Smooth muscle cell (in vitro differentiated cells): ENCODE measurements around the gene ALG3. TPM values are rescaled to one million over a fixed set of nuclear protein-coding genes. Genes with fewer than 3 reads are reported as not detected.

Source experiments
- DNase-seq: peaks from one replicate; lab custom pipeline; 2025; ENCODE audit not compliant: unreplicated experiment; lab: John Stamatoyannopoulos, UW
- H2AFZ ChIP-seq: fragments of 200-600 bp; sonication (generic); 2 replicates; pipeline ENCODE4 v1.6.0; 2016; ENCODE audit warnings: antibody characterized with exemption, low read depth, mild to moderate bottlenecking
- H3F3A ChIP-seq: fragments of 200-600 bp; sonication (generic); 2 replicates; pipeline ENCODE4 v1.6.0; 2017; ENCODE audit warnings: antibody characterized with exemption, low read depth
- H3K27ac ChIP-seq: fragments of 200-600 bp; sonication (generic); 2 replicates; pipeline ENCODE4 v1.5.1; 2016; ENCODE audit warnings: low read depth, mild to moderate bottlenecking
- H3K27me3 ChIP-seq: fragments of 200-600 bp; sonication (generic); 2 replicates; pipeline ENCODE4 v1.6.1; 2016; ENCODE audit warnings: low read depth, mild to moderate bottlenecking
- H3K36me3 ChIP-seq: fragments of 200-600 bp; sonication (generic); 2 replicates; pipeline ENCODE4 v1.5.1; 2016; ENCODE audit warnings: low read depth
- H3K4me1 ChIP-seq: fragments of 200-600 bp; sonication (generic); 2 replicates; pipeline ENCODE4 v1.5.1; 2016; ENCODE audit warnings: low read depth
- H3K4me2 ChIP-seq: fragments of 200-600 bp; sonication (generic); 2 replicates; pipeline ENCODE4 v1.6.0; 2016; ENCODE audit warnings: mild to moderate bottlenecking
- H3K4me3 ChIP-seq: fragments of 200-600 bp; sonication (generic); 2 replicates; pipeline ENCODE4 v1.5.1; 2016; ENCODE audit warnings: mild to moderate bottlenecking
- H3K79me2 ChIP-seq: fragments of 200-600 bp; sonication (generic); 2 replicates; pipeline ENCODE4 v1.6.0; 2016; ENCODE audit warnings: low read depth, mild to moderate bottlenecking
- H3K9ac ChIP-seq: fragments of 200-600 bp; sonication (generic); 2 replicates; pipeline ENCODE4 v1.6.0; 2016; ENCODE audit warnings: low read depth
- H3K9me3 ChIP-seq: fragments of 200-600 bp; sonication (generic); replicated peaks from 2 replicates; pipeline ENCODE4 v1.5.1; 2016; ENCODE audit warnings: low read depth
- H4K20me1 ChIP-seq: fragments of 200-600 bp; sonication (generic); 2 replicates; pipeline ENCODE4 v1.6.0; 2016; ENCODE audit warnings: low read depth
- WGBS: methylation state at CpG from one replicate; pipeline ENCODE4 v1.1.7; 2016; ENCODE audit warnings: low lambda C conversion rate; 5-methylcytosine and 5-hydroxymethylcytosine counted together
- polyA plus RNA-seq: library from polyadenylated mRNA; unstranded; fragments of >200 nt; fragmentation: Nextera tagmentation; extraction: Ambion mirVana; gene quantifications from 2 replicates; pipeline ENCODE4 v1.2.1, GENCODE V29; 2016
- total RNA-seq: library from RNA; depleted of rRNA; stranded (reverse); fragments of >200 nt; gene quantifications from 2 replicates; pipeline ENCODE4 v1.2.3, GENCODE V29; 2014
- TF ChIP-seq, protein P1 (sequence below): fragments of 200-600 bp; sonication (generic); IDR thresholded peaks from 2 replicates; pipeline ENCODE4 v1.5.1; 2017; ENCODE audit warnings: borderline replicate concordance, mild to moderate bottlenecking, antibody characterized with exemption; ENCODE audit not compliant: insufficient read depth, poor library complexity, severe bottlenecking

Gene ALG3
- total and polyA plus RNA-seq, 2 experiments from 2014 or later: 91.2 to 95.2 TPM

DNA sequence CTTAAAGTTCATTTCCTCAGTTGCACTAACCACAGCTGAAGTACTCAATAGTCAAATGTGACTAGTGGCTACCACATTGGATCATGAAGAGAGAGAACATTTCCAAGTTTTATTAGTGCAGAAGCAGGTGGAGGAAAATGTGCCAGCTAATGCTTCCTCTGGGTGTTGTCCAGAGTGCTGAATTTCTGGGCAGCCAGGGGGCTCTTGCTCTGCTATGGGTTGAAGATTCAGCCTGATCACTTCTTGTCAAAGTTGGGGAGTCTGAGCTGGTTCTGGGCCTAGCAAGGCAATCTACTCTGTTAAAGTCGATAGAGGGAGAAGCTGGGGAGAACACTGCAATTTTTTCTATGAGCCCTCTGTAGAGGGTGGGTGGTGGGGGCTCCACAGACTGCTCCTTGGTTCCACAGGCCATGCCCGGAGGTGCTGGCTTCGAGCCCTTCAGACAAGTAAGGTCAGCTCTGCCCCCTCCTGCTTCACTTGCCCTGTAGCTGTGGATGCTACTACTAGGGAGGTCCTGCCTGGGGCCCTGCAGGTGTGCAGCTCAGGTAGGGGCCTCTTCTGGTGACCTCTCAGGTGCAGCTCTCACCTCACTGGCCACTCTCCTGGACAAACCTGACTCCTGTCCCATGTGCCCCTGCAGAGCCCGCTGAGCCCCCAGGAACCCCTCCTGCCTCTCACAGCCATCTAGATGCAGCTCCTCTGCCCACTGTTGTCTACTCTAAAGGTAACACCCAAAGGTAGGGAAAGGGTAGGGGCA is 8.2 kb downstream of the ALG3 start:
- H3K9ac ChIP-seq: no peak overlapping the region

DNA sequence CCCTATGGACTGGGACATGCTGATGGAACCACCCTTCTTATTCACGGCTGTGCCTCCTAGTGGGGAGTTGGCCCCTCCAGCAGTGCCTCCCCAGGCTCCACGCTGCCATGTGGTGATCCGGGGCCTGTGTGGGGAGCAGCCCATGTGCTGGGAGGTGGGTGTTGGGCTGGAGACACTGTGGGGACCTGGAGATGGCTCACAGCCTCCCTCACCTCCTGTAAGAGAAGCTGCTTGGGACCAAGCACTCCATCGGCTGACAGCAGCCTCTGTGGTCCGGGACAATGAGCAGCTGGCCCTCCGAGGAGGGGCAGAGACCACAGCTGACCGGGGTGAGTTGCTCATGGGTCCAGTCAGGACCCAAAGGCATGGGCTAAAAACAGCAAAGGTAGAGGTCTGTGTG is 9.1 kb downstream of the ALG3 start:
- no peak for DNase-seq
- TF ChIP-seq, protein P1, sequence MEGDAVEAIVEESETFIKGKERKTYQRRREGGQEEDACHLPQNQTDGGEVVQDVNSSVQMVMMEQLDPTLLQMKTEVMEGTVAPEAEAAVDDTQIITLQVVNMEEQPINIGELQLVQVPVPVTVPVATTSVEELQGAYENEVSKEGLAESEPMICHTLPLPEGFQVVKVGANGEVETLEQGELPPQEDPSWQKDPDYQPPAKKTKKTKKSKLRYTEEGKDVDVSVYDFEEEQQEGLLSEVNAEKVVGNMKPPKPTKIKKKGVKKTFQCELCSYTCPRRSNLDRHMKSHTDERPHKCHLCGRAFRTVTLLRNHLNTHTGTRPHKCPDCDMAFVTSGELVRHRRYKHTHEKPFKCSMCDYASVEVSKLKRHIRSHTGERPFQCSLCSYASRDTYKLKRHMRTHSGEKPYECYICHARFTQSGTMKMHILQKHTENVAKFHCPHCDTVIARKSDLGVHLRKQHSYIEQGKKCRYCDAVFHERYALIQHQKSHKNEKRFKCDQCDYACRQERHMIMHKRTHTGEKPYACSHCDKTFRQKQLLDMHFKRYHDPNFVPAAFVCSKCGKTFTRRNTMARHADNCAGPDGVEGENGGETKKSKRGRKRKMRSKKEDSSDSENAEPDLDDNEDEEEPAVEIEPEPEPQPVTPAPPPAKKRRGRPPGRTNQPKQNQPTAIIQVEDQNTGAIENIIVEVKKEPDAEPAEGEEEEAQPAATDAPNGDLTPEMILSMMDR: no peak
- WGBS: 89% methylated on average over 7 of the region's 7 CpGs

More for the DNA sequence above, 8.2 kb downstream of the ALG3 start:
- no peaks in the 10 kb centered on the region for H3K36me3 ChIP-seq
- no peak overlapping the region for H3K4me2 ChIP-seq
- TF ChIP-seq, protein P1: no peak
- H3K27me3 ChIP-seq: no peaks in the 10 kb centered on the region
- no peak overlapping the region for H2AFZ ChIP-seq
- peaks cover 27% of the 10 kb centered on the region for H4K20me1 ChIP-seq
- WGBS: 81% methylated on average over 4 of the region's 4 CpGs
- H3K9me3 ChIP-seq: no peaks in the 10 kb centered on the region
- H3K4me1 ChIP-seq: no peaks in the 10 kb centered on the region
- no peak overlapping the region for H3K27ac ChIP-seq
- H3F3A ChIP-seq: no peaks in the 10 kb centered on the region
- H3K4me3 ChIP-seq: no peak overlapping the region
- no peaks in the 10 kb centered on the region for H3K79me2 ChIP-seq
- DNase-seq: no peak

DNA sequence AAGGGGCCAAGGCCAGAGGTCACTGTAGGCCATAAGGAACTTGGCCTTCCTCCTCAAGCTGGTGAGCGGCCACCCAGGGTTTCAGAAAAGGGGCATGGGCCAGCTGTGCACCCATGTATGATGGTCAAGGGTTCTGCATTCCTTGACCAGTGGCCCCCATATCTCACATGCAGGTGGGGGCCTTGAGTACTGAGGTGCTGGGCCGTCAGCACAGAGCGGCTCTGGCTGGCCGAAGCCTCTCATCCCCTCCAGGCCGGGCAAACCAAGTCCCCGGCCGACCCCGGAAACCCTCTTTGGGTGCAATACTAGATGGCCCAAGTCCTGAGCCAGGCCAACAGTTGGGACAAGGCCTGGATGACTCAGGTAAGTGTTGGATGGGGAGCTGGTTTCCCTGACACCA is 9.5 kb downstream of the ALG3 start:
- Histone ChIP-seq H3K27ac (no peak overlapping the region), H3K36me3 (no peaks in the 10 kb centered on the region), H3K9ac (no peak overlapping the region), H3K79me2 (no peaks in the 10 kb centered on the region), H3K4me1 (no peaks in the 10 kb centered on the region), H3K9me3 (no peaks in the 10 kb centered on the region), H3K27me3 (peaks cover 7% of the 10 kb centered on the region), H2AFZ (no peak overlapping the region), H4K20me1 (peaks cover 27% of the 10 kb centered on the region), H3K4me3 (no peak overlapping the region), H3K4me2 (no peak overlapping the region), H3F3A (no peaks in the 10 kb centered on the region)
- DNase-seq: no peak
- WGBS: 98% methylated on average over 6 of the region's 8 CpGs
- TF ChIP-seq, protein P1: no peak

More for the DNA sequence above, 9.1 kb downstream of the ALG3 start:
- Histone ChIP-seq H3K27me3 (peaks cover 4% of the 10 kb centered on the region), H3K36me3 (no peaks in the 10 kb centered on the region), H2AFZ (no peak overlapping the region), H3K9me3 (no peaks in the 10 kb centered on the region), H3K4me1 (no peaks in the 10 kb centered on the region), H3K4me2 (no peak overlapping the region), H3K27ac (no peak overlapping the region), H3K9ac (no peak overlapping the region), H4K20me1 (peaks cover 27% of the 10 kb centered on the region), H3F3A (no peaks in the 10 kb centered on the region), H3K79me2 (no peaks in the 10 kb centered on the region), H3K4me3 (no peak overlapping the region)
